ENCODE results near the gene MICU1.

Gene MICU1

GRCh38 chr10:72517244-72517643 lies 108.6 kb downstream of the MICU1 start:
- Histone ChIP-seq H3K27ac (ENCODE audit: low read depth, low read length) (no peak overlapping the region), H3K36me3 (ENCODE audit: control insufficient read depth in 1 of 2, insufficient read depth in 2 of 2, low read length in 2 of 2) (no peaks in the 10 kb centered on the region), H3K9me3 (ENCODE audit: control insufficient read depth in 1 of 2, low read length in 2 of 2) (no peaks in the 10 kb centered on the region), H3K9ac (ENCODE audit: low read depth in 1 of 2, low read length in 2 of 2) (no peak overlapping the region), H3K4me3 (ENCODE audit: low read depth in 1 of 2, low read length in 2 of 2) (no peak overlapping the region), H3K27me3 (ENCODE audit: control insufficient read depth in 1 of 2, insufficient read depth in 2 of 2, low read length in 2 of 2) (no peaks in the 10 kb centered on the region), H3K4me1 (ENCODE audit: control insufficient read depth in 1 of 2, insufficient read depth in 2 of 2, low read length in 2 of 2) (peaks cover 0 to 12% of the 10 kb centered on the region in 2 donors)

- no peaks in the 10 kb centered on the region for H3K36me3 ChIP-seq (ENCODE audit: control insufficient read depth in 1 of 2, insufficient read depth in 2 of 2, low read length in 2 of 2)
- H3K9me3 ChIP-seq (ENCODE audit: control insufficient read depth in 1 of 2, low read length in 2 of 2): no peaks in the 10 kb centered on the region
- no peak overlapping the region for H3K27ac ChIP-seq (ENCODE audit: low read depth, low read length)
- no peak overlapping the region for H3K4me3 ChIP-seq (ENCODE audit: low read depth in 1 of 2, low read length in 2 of 2)
- H3K9ac ChIP-seq (ENCODE audit: low read depth in 1 of 2, low read length in 2 of 2): no peak overlapping the region
- H3K27me3 ChIP-seq (ENCODE audit: control insufficient read depth in 1 of 2, insufficient read depth in 2 of 2, low read length in 2 of 2): no peaks in the 10 kb centered on the region
- H3K4me1 ChIP-seq (ENCODE audit: control insufficient read depth in 1 of 2, insufficient read depth in 2 of 2, low read length in 2 of 2): peaks cover 0 to 5% of the 10 kb centered on the region in 2 donors
Observed at GRCh38 chr10:72515455-72515854, 110.4 kb downstream of the MICU1 start.

- Histone ChIP-seq H3K4me3 (ENCODE audit: low read depth in 1 of 2, low read length in 2 of 2) (no peak overlapping the region), H3K27ac (ENCODE audit: low read depth, low read length) (no peak overlapping the region), H3K36me3 (ENCODE audit: control insufficient read depth in 1 of 2, insufficient read depth in 2 of 2, low read length in 2 of 2) (no peaks in the 10 kb centered on the region), H3K27me3 (ENCODE audit: control insufficient read depth in 1 of 2, insufficient read depth in 2 of 2, low read length in 2 of 2) (no peaks in the 10 kb centered on the region), H3K4me1 (ENCODE audit: control insufficient read depth in 1 of 2, insufficient read depth in 2 of 2, low read length in 2 of 2) (no peaks in the 10 kb centered on the region), H3K9ac (ENCODE audit: low read depth in 1 of 2, low read length in 2 of 2) (no peak overlapping the region), H3K9me3 (ENCODE audit: control insufficient read depth in 1 of 2, low read length in 2 of 2) (no peaks in the 10 kb centered on the region)
Observed at GRCh38 chr10:72513910-72514309, 112.0 kb downstream of the MICU1 start.

- Histone ChIP-seq H3K4me3 (ENCODE audit: low read depth in 1 of 2, low read length in 2 of 2) (no peak overlapping the region), H3K36me3 (ENCODE audit: control insufficient read depth in 1 of 2, insufficient read depth in 2 of 2, low read length in 2 of 2) (no peaks in the 10 kb centered on the region), H3K4me1 (ENCODE audit: control insufficient read depth in 1 of 2, insufficient read depth in 2 of 2, low read length in 2 of 2) (no peaks in the 10 kb centered on the region), H3K9me3 (ENCODE audit: control insufficient read depth in 1 of 2, low read length in 2 of 2) (no peaks in the 10 kb centered on the region), H3K27me3 (ENCODE audit: control insufficient read depth in 1 of 2, insufficient read depth in 2 of 2, low read length in 2 of 2) (no peaks in the 10 kb centered on the region), H3K27ac (ENCODE audit: low read depth, low read length) (no peak overlapping the region), H3K9ac (ENCODE audit: low read depth in 1 of 2, low read length in 2 of 2) (no peak overlapping the region)
Observed at GRCh38 chr10:72511459-72511858, 114.4 kb downstream of the MICU1 start.

GRCh38 chr10:72509941-72510340 lies 115.9 kb downstream of the MICU1 start:
- H3K36me3 ChIP-seq (ENCODE audit: control insufficient read depth in 1 of 2, insufficient read depth in 2 of 2, low read length in 2 of 2): peaks cover 0 to 4% of the 10 kb centered on the region in 2 donors
- no peaks in the 10 kb centered on the region for H3K27me3 ChIP-seq (ENCODE audit: control insufficient read depth in 1 of 2, insufficient read depth in 2 of 2, low read length in 2 of 2)
- no peaks in the 10 kb centered on the region for H3K4me1 ChIP-seq (ENCODE audit: control insufficient read depth in 1 of 2, insufficient read depth in 2 of 2, low read length in 2 of 2)
- no peak overlapping the region for H3K9ac ChIP-seq (ENCODE audit: low read depth in 1 of 2, low read length in 2 of 2)
- H3K9me3 ChIP-seq (ENCODE audit: control insufficient read depth in 1 of 2, low read length in 2 of 2): no peaks in the 10 kb centered on the region
- no peak overlapping the region for H3K27ac ChIP-seq (ENCODE audit: low read depth, low read length)
- H3K4me3 ChIP-seq (ENCODE audit: low read depth in 1 of 2, low read length in 2 of 2): no peak overlapping the region

GRCh38 chr10:72509206-72509799 lies 116.6 kb downstream of the MICU1 start:
- H3K9me3 ChIP-seq (ENCODE audit: control insufficient read depth in 1 of 2, low read length in 2 of 2): peaks cover 0 to 2% of the 10 kb centered on the region in 2 donors
- H3K9ac ChIP-seq (ENCODE audit: low read depth in 1 of 2, low read length in 2 of 2): no peak overlapping the region
- H3K36me3 ChIP-seq (ENCODE audit: control insufficient read depth in 1 of 2, insufficient read depth in 2 of 2, low read length in 2 of 2): peaks cover 0 to 4% of the 10 kb centered on the region in 2 donors
- H3K4me3 ChIP-seq (ENCODE audit: low read depth in 1 of 2, low read length in 2 of 2): no peak overlapping the region
- no peak overlapping the region for H3K27ac ChIP-seq (ENCODE audit: low read depth, low read length)
- H3K4me1 ChIP-seq (ENCODE audit: control insufficient read depth in 1 of 2, insufficient read depth in 2 of 2, low read length in 2 of 2): no peaks in the 10 kb centered on the region
- no peaks in the 10 kb centered on the region for H3K27me3 ChIP-seq (ENCODE audit: control insufficient read depth in 1 of 2, insufficient read depth in 2 of 2, low read length in 2 of 2)

GRCh38 chr10:72508033-72508432 lies 117.8 kb downstream of the MICU1 start:
- no peaks in the 10 kb centered on the region for H3K4me1 ChIP-seq (ENCODE audit: control insufficient read depth in 1 of 2, insufficient read depth in 2 of 2, low read length in 2 of 2)
- peaks cover 0 to 8% of the 10 kb centered on the region in 2 donors for H3K9me3 ChIP-seq (ENCODE audit: control insufficient read depth in 1 of 2, low read length in 2 of 2)
- no peak overlapping the region for H3K27ac ChIP-seq (ENCODE audit: low read depth, low read length)
- H3K4me3 ChIP-seq (ENCODE audit: low read depth in 1 of 2, low read length in 2 of 2): no peak overlapping the region
- H3K9ac ChIP-seq (ENCODE audit: low read depth in 1 of 2, low read length in 2 of 2): no peak overlapping the region
- peaks cover 0 to 4% of the 10 kb centered on the region in 2 donors for H3K36me3 ChIP-seq (ENCODE audit: control insufficient read depth in 1 of 2, insufficient read depth in 2 of 2, low read length in 2 of 2)
- H3K27me3 ChIP-seq (ENCODE audit: control insufficient read depth in 1 of 2, insufficient read depth in 2 of 2, low read length in 2 of 2): no peaks in the 10 kb centered on the region

GRCh38 chr10:72506474-72506873 lies 119.4 kb downstream of the MICU1 start:
- no peak overlapping the region for H3K9ac ChIP-seq (ENCODE audit: low read depth in 1 of 2, low read length in 2 of 2)
- no peaks in the 10 kb centered on the region for H3K27me3 ChIP-seq (ENCODE audit: control insufficient read depth in 1 of 2, insufficient read depth in 2 of 2, low read length in 2 of 2)
- H3K4me3 ChIP-seq (ENCODE audit: low read depth in 1 of 2, low read length in 2 of 2): no peak overlapping the region
- H3K27ac ChIP-seq (ENCODE audit: low read depth, low read length): no peak overlapping the region
- H3K36me3 ChIP-seq (ENCODE audit: control insufficient read depth in 1 of 2, insufficient read depth in 2 of 2, low read length in 2 of 2): peaks cover 0 to 4% of the 10 kb centered on the region in 2 donors
- H3K4me1 ChIP-seq (ENCODE audit: control insufficient read depth in 1 of 2, insufficient read depth in 2 of 2, low read length in 2 of 2): no peaks in the 10 kb centered on the region
- peaks cover 0 to 8% of the 10 kb centered on the region in 2 donors for H3K9me3 ChIP-seq (ENCODE audit: control insufficient read depth in 1 of 2, low read length in 2 of 2)

- no peaks in the 10 kb centered on the region for H3K4me1 ChIP-seq (ENCODE audit: control insufficient read depth in 1 of 2, insufficient read depth in 2 of 2, low read length in 2 of 2)
Observed at GRCh38 chr10:72505435-72505834, 120.4 kb downstream of the MICU1 start.

GRCh38 chr10:72503694-72504438 lies 122.0 kb downstream of the MICU1 start:
- H3K9me3 ChIP-seq (ENCODE audit: control insufficient read depth in 1 of 2, low read length in 2 of 2): peaks cover 0 to 8% of the 10 kb centered on the region in 2 donors
- no peak overlapping the region for H3K27ac ChIP-seq (ENCODE audit: low read depth, low read length)
- peaks cover 0 to 4% of the 10 kb centered on the region in 2 donors for H3K36me3 ChIP-seq (ENCODE audit: control insufficient read depth in 1 of 2, insufficient read depth in 2 of 2, low read length in 2 of 2)
- no peak overlapping the region for H3K9ac ChIP-seq (ENCODE audit: low read depth in 1 of 2, low read length in 2 of 2)
- no peak overlapping the region for H3K4me3 ChIP-seq (ENCODE audit: low read depth in 1 of 2, low read length in 2 of 2)
- H3K4me1 ChIP-seq (ENCODE audit: control insufficient read depth in 1 of 2, insufficient read depth in 2 of 2, low read length in 2 of 2): no peaks in the 10 kb centered on the region
- H3K27me3 ChIP-seq (ENCODE audit: control insufficient read depth in 1 of 2, insufficient read depth in 2 of 2, low read length in 2 of 2): no peaks in the 10 kb centered on the region

More at GRCh38 chr10:72505435-72505834, 120.4 kb downstream of the MICU1 start:
- peaks cover 0 to 4% of the 10 kb centered on the region in 2 donors for H3K36me3 ChIP-seq (ENCODE audit: control insufficient read depth in 1 of 2, insufficient read depth in 2 of 2, low read length in 2 of 2)
- no peak overlapping the region for H3K4me3 ChIP-seq (ENCODE audit: low read depth in 1 of 2, low read length in 2 of 2)
- H3K27me3 ChIP-seq (ENCODE audit: control insufficient read depth in 1 of 2, insufficient read depth in 2 of 2, low read length in 2 of 2): no peaks in the 10 kb centered on the region
- no peak overlapping the region for H3K9ac ChIP-seq (ENCODE audit: low read depth in 1 of 2, low read length in 2 of 2)
- peaks cover 0 to 8% of the 10 kb centered on the region in 2 donors for H3K9me3 ChIP-seq (ENCODE audit: control insufficient read depth in 1 of 2, low read length in 2 of 2)
- no peak overlapping the region for H3K27ac ChIP-seq (ENCODE audit: low read depth, low read length)
